SK-N-MC (cell line): ENCODE measurements around the gene KCTD4.
"Not testable (repeated sequence)": the region's sequence is repeated elsewhere in the genome, so short reads cannot be mapped to it uniquely, and the experiment has no call there.

Experiments
- DNase-seq: peaks from one replicate; pipeline ENCODE4 v3.0.0-alpha.2; 2011; ENCODE audit warnings: low read depth, low spot score
- H3K27ac ChIP-seq: fragments of 200-600 bp; sonication (generic); 2 replicates; pipeline ENCODE4 v1.5.1; 2016; ENCODE audit warnings: mixed run types
- H3K36me3 ChIP-seq: fragments of 200-600 bp; sonication (generic); 2 replicates; pipeline ENCODE4 v1.6.1; 2017; ENCODE audit warnings: antibody characterized with exemption, low read length, mixed read lengths; ENCODE audit not compliant: insufficient read depth
- H3K4me3 ChIP-seq: fragments of 200-600 bp; sonication (generic); 2 replicates; pipeline ENCODE4 v1.5.1; 2016
- H3K9ac ChIP-seq: fragments of 200-600 bp; sonication (generic); 2 replicates; pipeline ENCODE4 v1.8.0; 2017; ENCODE audit warnings: mixed run types, mixed read lengths; ENCODE audit not compliant: insufficient read length
- H3K9me3 ChIP-seq: fragments of 200-600 bp; sonication (generic); 2 replicates; pipeline ENCODE4 v1.6.1; 2017; ENCODE audit warnings: low read depth, mild to moderate bottlenecking, antibody characterized with exemption, low read length, moderate library complexity, mixed read lengths
- EZH2 ChIP-seq: fragments of 200-600 bp; sonication (generic); IDR thresholded peaks from one replicate; pipeline ENCODE4 v1.6.1; 2017; ENCODE audit warnings: antibody characterized with exemption
- FOXP2 ChIP-seq: optimal IDR thresholded peaks from 2 replicates; pipeline ENCODE3; 2011; ENCODE audit warnings: mild to moderate bottlenecking, moderate library complexity; ENCODE audit not compliant: insufficient read depth; ENCODE audit errors: extremely low read length, control extremely low read depth
- POLR2AphosphoS5 ChIP-seq: IDR thresholded peaks from 2 replicates; pipeline ENCODE4 v1.6.1; 2012; ENCODE audit warnings: mild to moderate bottlenecking, low read depth, low read length, borderline replicate concordance

The KCTD4 gene

GRCh38 chr13:45194081-45194939 is 6.5 kb downstream of the KCTD4 start:
- no peaks in the 10 kb centered on the region for H3K9me3 ChIP-seq
- H3K36me3 ChIP-seq, result peaks cover 4% of the 10 kb centered on the region; the same call in 1 of the 2 replicates
- no peak overlapping the region for H3K27ac ChIP-seq
- DNase-seq, result no peak
- TF ChIP-seq FOXP2 (no peak), EZH2 (no peak), POLR2AphosphoS5 (no peak)
- H3K4me3 ChIP-seq, result no peak overlapping the region
- no peak overlapping the region for H3K9ac ChIP-seq

GRCh38 chr13:45191874-45192273 is 9.0 kb downstream of the KCTD4 start:
- H3K9me3 ChIP-seq, result no peaks in the 10 kb centered on the region
- H3K4me3 ChIP-seq, result no peak overlapping the region
- no peak overlapping the region for H3K9ac ChIP-seq
- peak overlapping the region; percentile 37; the same call in 1 of the 2 replicates for H3K27ac ChIP-seq
- no peak for DNase-seq
- H3K36me3 ChIP-seq, result peaks cover 11% of the 10 kb centered on the region
- TF ChIP-seq FOXP2 (no peak), EZH2 (no peak), POLR2AphosphoS5 (no peak)

GRCh38 chr13:45189511-45189910 is 11.3 kb downstream of the KCTD4 start:
- H3K27ac ChIP-seq, DNase-seq, H3K4me3 ChIP-seq, H3K9ac ChIP-seq, H3K9me3 ChIP-seq: not testable (repeated sequence)
- peaks cover 11% of the 10 kb centered on the region for H3K36me3 ChIP-seq

- H3K27ac ChIP-seq, DNase-seq, H3K4me3 ChIP-seq, H3K9ac ChIP-seq, H3K9me3 ChIP-seq: not testable (repeated sequence)
- peaks cover 11% of the 10 kb centered on the region for H3K36me3 ChIP-seq
These were observed 11.8 kb downstream of the KCTD4 start for GRCh38 chr13:45189077-45189476.

GRCh38 chr13:45185286-45185685 is 15.6 kb downstream of the KCTD4 start:
- Histone ChIP-seq H3K36me3 (peaks cover 12% of the 10 kb centered on the region), H3K9ac (no peak overlapping the region), H3K9me3 (no peaks in the 10 kb centered on the region), H3K4me3 (no peak overlapping the region), H3K27ac (no peak overlapping the region)
- DNase-seq, result no peak
- TF ChIP-seq FOXP2 (no peak), POLR2AphosphoS5 (no peak), EZH2 (no peak)

GRCh38 chr13:45184693-45185092 is 16.2 kb downstream of the KCTD4 start:
- Histone ChIP-seq H3K9ac (no peak overlapping the region), H3K9me3 (no peaks in the 10 kb centered on the region), H3K27ac (no peak overlapping the region), H3K4me3 (no peak overlapping the region), H3K36me3 (peaks cover 10% of the 10 kb centered on the region)
- no peak for DNase-seq
- TF ChIP-seq POLR2AphosphoS5 (no peak), FOXP2 (no peak), EZH2 (no peak)

- H3K4me3 ChIP-seq, result no peak overlapping the region
- no peak overlapping the region for H3K27ac ChIP-seq
- TF ChIP-seq POLR2AphosphoS5 (no peak), FOXP2 (no peak), EZH2 (no peak)
- no peaks in the 10 kb centered on the region for H3K9me3 ChIP-seq
- H3K36me3 ChIP-seq, result peaks cover 3% of the 10 kb centered on the region; the same call in 1 of the 2 replicates
- no peak overlapping the region for H3K9ac ChIP-seq
- no peak for DNase-seq
These were observed 19.9 kb downstream of the KCTD4 start for GRCh38 chr13:45180713-45181601.

GRCh38 chr13:45180303-45180702 is 20.5 kb downstream of the KCTD4 start:
- DNase-seq, result no peak
- TF ChIP-seq POLR2AphosphoS5 (no peak), EZH2 (no peak), FOXP2 (no peak)
- Histone ChIP-seq H3K9ac (no peak overlapping the region), H3K4me3 (no peak overlapping the region), H3K9me3 (no peaks in the 10 kb centered on the region), H3K27ac (no peak overlapping the region), H3K36me3 (peaks cover 8% of the 10 kb centered on the region)
